Uterus (tissue), 2 donors: ENCODE data around the gene PSMB8.

Experiments used
- POLR2A ChIP-seq, 2 donors: fragments of 450-650 bp; IDR thresholded peaks; one replicate each; pipeline ENCODE4 v1.6.1; 2016; ENCODE audit warnings: antibody characterized with exemption in 2 of 2, mild to moderate bottlenecking in 1 of 2, moderate library complexity in 1 of 2
- TF ChIP-seq, protein P1 (sequence below), 4 experiments: fragments of 200-600 bp in 2 of 4; fragments of 450-650 bp in 2 of 4; sonication (generic) in 2 of 4; IDR thresholded peaks; one replicate each; pipeline ENCODE4 v1.5.1; 2016 to 2019; ENCODE audit warnings: antibody characterized with exemption in 4 of 4, mild to moderate bottlenecking in 2 of 4, moderate library complexity in 1 of 4

- TF ChIP-seq, protein P1, sequence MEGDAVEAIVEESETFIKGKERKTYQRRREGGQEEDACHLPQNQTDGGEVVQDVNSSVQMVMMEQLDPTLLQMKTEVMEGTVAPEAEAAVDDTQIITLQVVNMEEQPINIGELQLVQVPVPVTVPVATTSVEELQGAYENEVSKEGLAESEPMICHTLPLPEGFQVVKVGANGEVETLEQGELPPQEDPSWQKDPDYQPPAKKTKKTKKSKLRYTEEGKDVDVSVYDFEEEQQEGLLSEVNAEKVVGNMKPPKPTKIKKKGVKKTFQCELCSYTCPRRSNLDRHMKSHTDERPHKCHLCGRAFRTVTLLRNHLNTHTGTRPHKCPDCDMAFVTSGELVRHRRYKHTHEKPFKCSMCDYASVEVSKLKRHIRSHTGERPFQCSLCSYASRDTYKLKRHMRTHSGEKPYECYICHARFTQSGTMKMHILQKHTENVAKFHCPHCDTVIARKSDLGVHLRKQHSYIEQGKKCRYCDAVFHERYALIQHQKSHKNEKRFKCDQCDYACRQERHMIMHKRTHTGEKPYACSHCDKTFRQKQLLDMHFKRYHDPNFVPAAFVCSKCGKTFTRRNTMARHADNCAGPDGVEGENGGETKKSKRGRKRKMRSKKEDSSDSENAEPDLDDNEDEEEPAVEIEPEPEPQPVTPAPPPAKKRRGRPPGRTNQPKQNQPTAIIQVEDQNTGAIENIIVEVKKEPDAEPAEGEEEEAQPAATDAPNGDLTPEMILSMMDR (IDR thresholded peaks at IDR 0.05), result no peak
- no peak for TF ChIP-seq POLR2A (IDR thresholded peaks at IDR 0.05)
Measured at GRCh38 chr6:32814145-32814544, 29.7 kb downstream of the PSMB8 start.
